HS-5 (cell line): Measurements from ENCODE around the gene CREB5.

Source experiments
- DNase-seq: peaks from one replicate; pipeline ENCODE4 v3.0.0-alpha.2; 2012; ENCODE audit warnings: low read depth

CREB5 gene

DNA sequence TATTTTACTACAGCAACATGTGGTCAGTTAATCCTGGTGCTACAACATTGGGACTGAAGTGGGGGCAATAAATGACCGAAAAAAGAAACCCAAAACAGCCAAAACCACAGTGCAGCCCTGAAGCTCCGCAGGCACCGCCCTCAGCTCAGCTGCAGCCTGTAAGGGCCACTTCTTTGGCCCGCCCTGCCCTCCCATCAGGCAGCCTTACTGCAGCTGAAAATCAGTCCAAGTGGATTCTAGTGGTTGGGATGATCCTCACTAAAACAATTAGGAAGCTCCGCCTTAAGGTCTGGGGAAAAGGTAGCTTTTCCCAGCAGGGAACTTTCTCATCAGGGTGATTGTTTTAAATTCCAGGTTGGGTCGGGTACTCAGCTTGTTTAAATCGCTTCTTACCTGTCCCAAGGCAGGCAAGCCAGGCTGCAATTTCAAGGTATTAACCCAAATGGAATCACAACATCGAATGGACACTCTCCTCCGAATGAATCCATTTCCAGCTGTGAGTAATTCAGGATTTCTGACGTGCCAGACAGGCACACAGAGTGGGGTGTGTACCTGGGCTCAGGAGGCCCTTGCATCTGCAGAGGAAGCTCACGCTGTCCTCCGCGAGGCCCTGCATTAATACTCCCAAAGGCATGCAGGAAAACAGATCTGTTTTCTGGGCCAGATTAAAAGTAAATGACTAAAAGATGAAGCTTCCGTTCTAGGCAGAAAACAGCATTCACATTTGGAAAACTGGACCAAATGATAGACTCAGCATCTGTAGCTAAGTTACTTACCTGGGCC, 104.3 kb downstream of the CREB5 start:
- DNase-seq = no peak

GRCh38 chr7:28517206-28517605, 104.9 kb downstream of the CREB5 start:
- DNase-seq = no peak

- no peak for DNase-seq
These were observed 105.3 kb downstream of the CREB5 start for GRCh38 chr7:28517606-28518005.

DNA sequence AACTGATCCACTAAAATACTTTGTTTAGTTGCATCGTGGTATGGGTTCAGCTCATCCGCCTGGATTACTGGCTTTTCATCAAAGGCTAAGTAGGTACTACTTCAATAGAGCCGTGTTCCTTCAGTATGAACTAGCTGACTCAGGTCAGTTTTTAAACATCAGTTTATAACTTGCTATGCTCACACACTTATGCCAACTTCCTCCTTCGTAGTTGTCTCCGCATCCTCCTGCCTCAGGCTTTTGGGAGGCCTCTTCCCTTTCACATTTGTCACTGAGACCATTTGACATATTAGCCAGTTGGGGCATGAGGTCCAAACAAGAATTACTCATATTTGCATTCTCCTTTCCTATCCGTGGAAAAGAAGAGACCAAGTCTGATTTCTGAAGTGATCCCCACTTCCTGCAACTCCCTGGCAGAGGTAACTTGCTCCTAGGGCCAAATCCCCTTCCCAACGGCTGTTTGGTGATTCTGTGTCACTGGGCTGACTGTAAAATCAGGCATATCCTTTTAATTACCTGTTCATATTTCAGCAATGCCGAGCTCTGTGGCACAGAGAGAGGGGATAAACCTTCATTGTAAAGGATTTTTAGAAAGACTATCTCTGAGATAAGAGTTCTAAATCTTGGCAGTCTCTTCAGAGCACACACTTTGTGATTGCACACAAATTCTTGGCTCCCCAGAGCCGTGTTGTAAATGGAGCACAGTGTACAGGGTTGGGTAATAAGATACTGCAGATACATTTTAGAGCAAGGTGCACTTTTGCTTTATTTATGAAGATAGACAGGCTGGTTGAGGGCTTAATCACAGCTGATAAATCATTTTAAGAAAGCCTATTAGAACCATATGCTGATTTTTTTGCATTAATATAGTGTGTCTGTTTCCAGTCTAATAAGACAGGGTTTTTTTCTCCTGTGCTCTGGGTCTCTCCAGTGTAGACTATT, 108.0 kb downstream of the CREB5 start:
- no peak for DNase-seq

- no peak for DNase-seq
These were observed 112.7 kb downstream of the CREB5 start for GRCh38 chr7:28524978-28525377.

- DNase-seq = no peak
These were observed 116.6 kb downstream of the CREB5 start for GRCh38 chr7:28528899-28529298.

DNA sequence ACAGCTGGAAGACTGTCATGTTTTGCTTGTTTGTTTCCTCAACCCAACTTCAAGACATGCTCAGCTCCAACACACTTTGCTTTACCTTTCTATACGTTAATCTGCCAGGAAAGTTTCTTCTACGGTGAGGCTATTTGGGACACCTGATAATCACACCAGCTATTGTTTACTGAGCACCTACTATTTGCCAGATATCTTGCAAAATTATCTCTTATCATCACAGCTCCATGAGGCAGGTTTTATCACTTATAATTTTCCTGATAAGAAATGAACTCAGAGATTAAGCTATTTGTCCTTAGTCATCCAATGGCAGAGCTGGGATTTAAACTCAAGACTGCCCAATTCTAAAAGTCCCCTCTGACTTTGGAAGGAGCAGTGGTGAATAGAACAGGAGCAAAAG, 117.4 kb downstream of the CREB5 start:
- DNase-seq = no peak

DNA sequence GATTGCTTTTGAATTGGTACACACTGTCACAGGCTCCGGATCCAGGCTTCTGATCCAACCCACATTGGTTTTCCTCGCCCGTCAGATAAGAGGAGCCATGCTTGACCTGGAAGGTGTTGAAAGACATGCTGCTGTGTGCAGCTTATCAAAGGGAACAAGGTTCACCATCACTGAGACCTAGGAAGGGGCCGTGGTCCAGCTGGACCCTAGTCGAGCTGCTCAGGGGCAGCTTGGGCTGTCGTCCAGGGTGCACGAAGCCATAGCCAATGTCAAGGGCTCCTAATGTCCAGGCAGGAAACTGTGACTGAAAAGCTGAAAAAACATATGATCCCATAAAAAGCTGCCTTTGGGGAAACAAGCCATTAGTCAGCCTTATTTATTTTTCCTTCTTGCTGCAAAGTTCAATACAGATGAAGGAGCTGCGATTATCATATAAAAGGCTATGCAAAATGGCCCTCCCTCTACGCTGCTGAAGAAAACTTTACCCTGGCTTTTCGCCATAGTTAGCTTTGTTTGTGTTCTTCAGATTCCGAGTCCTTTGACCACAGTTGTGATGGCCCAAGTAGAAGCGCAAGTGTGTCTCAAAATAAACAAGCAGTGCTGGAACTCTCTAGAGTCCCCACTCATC, 118.0 kb downstream of the CREB5 start:
- no peak for DNase-seq

GRCh38 chr7:28530803-28531175, 118.5 kb downstream of the CREB5 start:
- DNase-seq = no peak

DNA sequence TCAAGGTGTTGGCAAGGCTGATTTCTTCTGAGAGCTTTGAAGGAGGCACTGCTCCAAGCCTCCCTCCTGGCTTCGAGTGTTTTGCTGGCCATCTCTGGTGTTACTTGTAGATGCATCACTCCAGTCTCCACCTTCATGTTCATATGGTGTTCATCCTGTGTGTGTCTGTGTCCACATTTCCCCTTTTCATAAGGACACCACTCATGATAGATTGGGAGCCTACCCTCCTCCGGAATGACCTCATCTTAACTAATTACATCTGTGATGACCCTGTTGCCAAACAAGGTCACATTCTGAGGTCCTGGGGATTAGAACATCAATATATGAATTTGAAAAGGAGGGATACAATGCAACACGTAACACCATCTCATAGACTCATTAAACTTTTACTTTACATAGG, 119.0 kb downstream of the CREB5 start:
- no peak for DNase-seq

DNA sequence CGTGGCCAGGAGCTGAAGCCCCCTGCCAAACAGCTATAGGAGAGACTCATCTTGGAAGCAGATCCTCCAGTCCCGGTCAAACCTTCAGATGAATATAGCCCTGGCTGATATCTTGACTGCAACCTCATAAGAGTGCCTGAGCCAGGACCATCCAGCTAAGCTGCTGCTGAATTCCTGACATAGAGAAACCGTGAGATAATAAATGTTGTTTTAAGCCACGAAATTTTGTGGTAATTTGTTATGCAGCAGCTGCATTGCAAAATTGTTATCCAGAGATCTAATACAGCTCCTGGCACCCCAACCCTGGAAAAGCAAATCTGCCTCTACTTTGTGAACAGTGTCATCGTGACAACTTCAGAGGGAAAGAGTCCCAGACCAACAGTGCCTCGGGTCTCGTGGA, 119.9 kb downstream of the CREB5 start:
- no peak for DNase-seq

GRCh38 chr7:28533267-28533666, 120.9 kb downstream of the CREB5 start:
- no peak for DNase-seq

GRCh38 chr7:28533731-28534531, 121.6 kb downstream of the CREB5 start:
- DNase-seq = no peak

DNA sequence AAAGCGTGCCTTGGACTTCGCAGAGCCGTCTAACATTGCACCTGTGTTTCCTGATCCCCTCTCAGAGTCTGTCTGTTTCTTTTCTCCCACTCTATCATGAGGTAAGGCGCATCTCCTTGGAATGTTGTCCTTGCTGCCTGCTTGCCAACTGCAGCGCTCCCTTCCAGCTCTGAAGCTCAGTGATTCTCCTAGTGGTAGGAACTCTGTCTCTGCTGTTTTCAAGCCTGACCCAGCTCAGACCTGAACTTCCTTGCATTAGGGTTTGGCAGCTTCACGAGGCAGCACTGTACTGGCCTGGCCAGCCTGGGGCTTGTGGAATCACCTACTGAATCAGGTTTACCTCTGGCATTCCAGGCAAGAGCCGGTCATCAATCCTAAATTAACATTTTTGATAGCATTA, 123.9 kb downstream of the CREB5 start:
- DNase-seq = peak; percentile 10

DNA sequence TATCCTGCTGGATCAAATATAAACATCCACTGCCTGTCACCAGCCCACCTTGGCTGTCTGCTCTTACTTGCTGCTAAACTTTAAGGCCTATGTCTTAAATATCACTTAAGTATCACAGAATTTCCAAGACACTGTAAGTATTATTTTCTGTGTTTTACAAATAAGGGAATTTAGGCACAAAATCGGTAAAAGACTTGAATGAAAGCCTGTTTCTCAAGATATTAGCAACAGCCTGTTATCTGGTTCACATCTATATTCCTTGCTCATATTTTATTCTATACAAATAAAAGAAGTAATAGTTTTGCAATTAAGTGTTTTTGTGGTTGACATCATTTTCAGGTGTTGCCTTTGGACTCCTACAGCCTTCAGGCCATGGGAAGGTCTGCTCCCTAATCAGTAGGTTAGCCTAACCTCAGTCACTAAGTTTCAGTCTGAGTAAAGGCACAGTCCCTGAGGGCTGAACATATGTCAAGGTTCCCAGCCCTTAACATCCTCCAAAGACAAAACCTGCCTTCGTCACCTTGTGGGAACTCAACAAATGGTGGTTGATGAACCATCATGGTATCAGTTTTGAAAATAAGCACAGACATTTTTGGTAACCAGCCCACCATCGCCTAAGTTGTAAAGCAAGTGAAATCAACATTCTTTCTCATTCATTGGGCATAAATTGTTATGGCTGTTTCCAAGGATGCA, 127.1 kb downstream of the CREB5 start:
- DNase-seq = no peak

DNA sequence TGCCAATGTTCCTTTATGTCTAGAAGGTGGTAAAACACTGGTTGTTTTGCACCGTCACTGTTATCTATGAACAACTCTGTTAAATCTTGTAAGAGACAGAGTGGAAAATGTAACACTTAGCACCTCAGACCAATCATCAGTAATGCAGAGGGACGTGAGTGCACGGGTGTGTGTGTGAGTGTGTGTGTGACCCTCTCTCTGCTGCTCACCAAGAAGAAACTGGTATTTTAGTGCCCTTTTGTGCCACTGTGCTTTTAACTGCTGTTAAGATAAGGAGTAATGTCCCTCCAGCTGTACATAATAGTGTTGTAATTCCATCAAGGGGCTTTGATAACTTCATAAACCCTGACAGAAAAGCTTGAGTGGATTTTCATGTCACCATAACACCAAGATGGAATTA, 130.1 kb downstream of the CREB5 start:
- no peak for DNase-seq

GRCh38 chr7:28544453-28545117, 132.3 kb downstream of the CREB5 start:
- no peak for DNase-seq

DNA sequence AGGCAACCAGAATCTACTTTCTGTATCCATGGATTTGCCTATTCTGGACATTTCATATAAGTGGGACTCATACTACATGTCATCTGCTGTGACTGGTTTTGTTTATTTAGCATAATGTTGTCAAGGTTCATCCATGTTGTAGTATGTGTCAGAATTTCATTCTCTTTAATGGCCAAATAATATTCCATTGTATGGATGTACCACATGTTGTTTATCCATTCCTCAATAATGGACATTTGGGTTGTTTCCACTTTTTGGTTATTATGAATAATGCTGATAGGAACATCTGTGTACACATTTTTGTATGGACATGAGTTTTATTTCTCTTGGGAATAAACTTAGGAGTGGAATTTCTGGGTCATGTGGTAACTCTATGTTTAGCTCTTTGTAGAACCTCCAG, 133.7 kb downstream of the CREB5 start:
- DNase-seq = no peak

GRCh38 chr7:28547115-28547514, 134.8 kb downstream of the CREB5 start:
- DNase-seq = no peak

DNA sequence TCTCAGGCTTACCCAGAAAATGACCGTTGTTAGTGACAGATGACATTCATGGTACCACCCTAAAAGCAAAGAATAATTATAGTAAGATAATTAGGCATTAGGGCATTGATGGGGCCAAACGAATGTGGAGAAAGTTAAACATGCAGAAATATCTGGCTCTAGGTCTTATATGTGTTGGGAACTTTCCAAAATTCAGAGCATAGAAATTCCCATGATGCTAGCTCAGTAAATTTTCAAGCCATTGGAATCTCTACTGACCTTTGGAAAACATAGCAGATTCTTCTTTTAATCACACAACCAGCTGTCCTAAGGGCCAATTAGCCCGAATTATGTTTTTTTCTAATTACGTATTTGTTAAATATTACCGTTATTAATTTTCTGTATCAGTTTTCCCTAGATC, 136.1 kb downstream of the CREB5 start:
- no peak for DNase-seq

DNA sequence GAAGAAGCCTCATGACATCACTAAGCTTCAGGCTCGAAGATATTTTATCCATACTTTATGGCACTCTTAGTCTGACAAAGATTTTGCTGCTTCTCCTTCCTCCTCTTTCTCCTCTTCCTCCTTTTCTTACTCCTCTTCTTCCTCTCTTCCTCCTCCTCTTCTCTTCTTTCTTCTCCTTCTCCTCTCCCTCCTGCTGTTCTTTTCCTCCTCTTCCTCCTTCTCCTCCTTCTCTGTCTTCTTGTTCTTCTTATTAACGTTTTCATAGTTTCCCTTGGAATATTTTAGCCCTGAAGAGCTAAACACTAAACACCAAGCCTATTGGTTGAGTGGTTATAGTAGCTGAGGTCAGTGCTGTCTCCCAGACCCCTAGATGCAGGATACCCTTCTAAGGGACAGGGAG, 137.7 kb downstream of the CREB5 start:
- no peak for DNase-seq
